ENCODE data around the gene DPYD. TPM values are rescaled to one million over a fixed set of nuclear protein-coding genes. Genes with fewer than 3 reads are reported as not detected.

Gene DPYD
- total RNA-seq, 1 experiment from 2014 or later = 0.46 TPM

GRCh38 chr1:97572561-97572960 lies 348.3 kb downstream of the DPYD start:
- Mint-ChIP-seq H3K27me3 (ENCODE audit: low read depth) (no peaks in the 10 kb centered on the region; the same call in 1 of the 2 replicates), H3K4me1 (peaks cover under 1% of the 10 kb centered on the region), H3K27ac (no peak overlapping the region), H3K4me3 (no peak overlapping the region), H3K36me3 (no peaks in the 10 kb centered on the region), H3K9me3 (no peaks in the 10 kb centered on the region)
- DNase-seq (ENCODE audit: low spot score) (no peak), ATAC-seq (no peak)
- TF ChIP-seq CTCF (IDR thresholded peaks at IDR 0.05) = no peak
- no peak for TF ChIP-seq JUN (CRISPR knock-in tag; IDR thresholded peaks at IDR 0.05)
- TF ChIP-seq MYBL2 (CRISPR knock-in tag; IDR thresholded peaks at IDR 0.05) = no peak
- no peak for TF ChIP-seq NR3C1 (CRISPR knock-in tag; conservative IDR thresholded peaks at IDR 0.05; ENCODE audit: low read depth)
- no peak for TF ChIP-seq MAX (CRISPR knock-in tag; IDR thresholded peaks at IDR 0.05)
- TF ChIP-seq ZNF396 (CRISPR knock-in tag; IDR thresholded peaks at IDR 0.05; ENCODE audit: borderline replicate concordance) = no peak
- TF ChIP-seq ZBTB43 (CRISPR knock-in tag; IDR thresholded peaks at IDR 0.05) = no peak
- no peak for TF ChIP-seq FOXP1 (CRISPR knock-in tag; IDR thresholded peaks at IDR 0.05; ENCODE audit: borderline replicate concordance)
- no peak for TF ChIP-seq ZNF317 (CRISPR knock-in tag; IDR thresholded peaks at IDR 0.05; ENCODE audit: borderline replicate concordance, low read depth)
- TF ChIP-seq ELF4 (CRISPR knock-in tag; IDR thresholded peaks at IDR 0.05; ENCODE audit: low read depth) = no peak
- TF ChIP-seq ETV6 (CRISPR knock-in tag; IDR thresholded peaks at IDR 0.05) = no peak
- no peak for TF ChIP-seq TEAD4 (CRISPR knock-in tag; IDR thresholded peaks at IDR 0.05)
- ChIA-PET CTCF (no interaction called here), POLR2A (no interaction called here)

GRCh38 chr1:97571760-97572159 lies 349.1 kb downstream of the DPYD start:
- H3K27me3 Mint-ChIP-seq (ENCODE audit: low read depth) = no peaks in the 10 kb centered on the region; the same call in 1 of the 2 replicates
- no peaks in the 10 kb centered on the region for H3K36me3 Mint-ChIP-seq
- no peak overlapping the region for H3K27ac Mint-ChIP-seq
- ATAC-seq = no peak
- H3K4me1 Mint-ChIP-seq = peaks cover 8% of the 10 kb centered on the region
- no peaks in the 10 kb centered on the region for H3K9me3 Mint-ChIP-seq
- CTCF ChIA-PET = no interaction called here
- POLR2A ChIA-PET = no interaction called here
- DNase-seq (ENCODE audit: low spot score) = no peak
- H3K4me3 Mint-ChIP-seq = no peak overlapping the region
- TF ChIP-seq CTCF (IDR thresholded peaks at IDR 0.05) (no peak), ZMAT4 (CRISPR knock-in tag; IDR thresholded peaks at IDR 0.05) (no peak), OVOL2 (CRISPR knock-in tag; IDR thresholded peaks at IDR 0.05; ENCODE audit: borderline replicate concordance) (no peak), USF1 (CRISPR knock-in tag; IDR thresholded peaks at IDR 0.05) (no peak), CREB1 (CRISPR knock-in tag; IDR thresholded peaks at IDR 0.05) (no peak), ELF4 (CRISPR knock-in tag; IDR thresholded peaks at IDR 0.05; ENCODE audit: low read depth) (no peak), ZNF138 (CRISPR knock-in tag; conservative IDR thresholded peaks at IDR 0.05) (no peak), ZNF532 (CRISPR knock-in tag; IDR thresholded peaks at IDR 0.05; ENCODE audit: borderline replicate concordance) (no peak), HMGA2 (CRISPR knock-in tag; IDR thresholded peaks at IDR 0.05) (no peak), ATF1 (CRISPR knock-in tag; IDR thresholded peaks at IDR 0.05) (no peak), MXD4 (CRISPR knock-in tag; IDR thresholded peaks at IDR 0.05; ENCODE audit: borderline replicate concordance) (no peak), GTF2I (CRISPR knock-in tag; conservative IDR thresholded peaks at IDR 0.05) (no peak), FOXP4 (CRISPR knock-in tag; IDR thresholded peaks at IDR 0.05) (no peak)

Measured in WTC11 (cell line).